HG03354 (cell line): ENCODE results near the gene GSN.

Source experiments
- ATAC-seq: cut with Tn5 transposase; IDR thresholded peaks from one replicate; pipeline ENCODE4 v1.9.1; 2021; ENCODE audit warnings: mild to moderate bottlenecking; ENCODE audit not compliant: unreplicated experiment, poor library complexity, severe bottlenecking

The GSN gene

GRCh38 chr9:121331992-121332685 lies 64.2 kb downstream of the GSN start:
- ATAC-seq = no peak

GRCh38 chr9:121333950-121334773 lies 66.2 kb downstream of the GSN start:
- no peak for ATAC-seq

GRCh38 chr9:121336665-121337064 lies 68.7 kb downstream of the GSN start:
- no peak for ATAC-seq

- no peak for ATAC-seq
These were observed 71.5 kb downstream of the GSN start for GRCh38 chr9:121339437-121339836.

DNA sequence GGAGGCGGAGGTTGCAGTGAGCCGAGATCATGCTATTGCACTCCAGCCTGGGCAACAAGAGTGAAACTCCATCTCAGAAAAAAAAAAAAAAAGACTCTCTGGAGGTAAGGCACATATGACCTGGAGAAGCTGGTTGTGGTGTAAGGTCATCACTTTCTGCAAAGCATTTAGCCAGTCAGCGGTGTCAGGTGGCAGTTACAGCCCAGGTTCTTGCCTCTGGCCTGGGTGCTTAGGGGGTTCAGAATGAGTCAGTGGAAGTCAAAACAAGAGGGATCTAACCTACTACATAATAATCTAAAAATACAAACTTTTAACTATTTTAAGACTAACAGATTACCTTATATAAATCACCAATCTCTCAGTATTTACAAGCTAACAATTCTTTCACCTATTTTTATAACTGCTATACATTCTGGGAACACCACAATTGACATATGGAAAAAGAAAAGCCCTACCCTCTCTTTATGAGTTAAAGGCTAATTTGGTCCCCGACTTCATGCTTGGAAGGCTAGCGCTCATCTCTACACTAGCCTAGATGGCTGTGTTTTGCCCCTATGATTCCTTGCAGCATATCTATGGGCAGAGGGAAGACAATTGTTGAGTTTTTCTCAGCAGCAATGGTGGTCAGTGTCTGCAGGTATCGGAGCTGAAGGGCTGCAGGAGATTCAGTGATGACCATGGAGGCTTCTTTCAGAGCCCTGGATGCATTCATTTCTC lies 72.9 kb downstream of the GSN start:
- peak; percentile 75 for ATAC-seq

DNA sequence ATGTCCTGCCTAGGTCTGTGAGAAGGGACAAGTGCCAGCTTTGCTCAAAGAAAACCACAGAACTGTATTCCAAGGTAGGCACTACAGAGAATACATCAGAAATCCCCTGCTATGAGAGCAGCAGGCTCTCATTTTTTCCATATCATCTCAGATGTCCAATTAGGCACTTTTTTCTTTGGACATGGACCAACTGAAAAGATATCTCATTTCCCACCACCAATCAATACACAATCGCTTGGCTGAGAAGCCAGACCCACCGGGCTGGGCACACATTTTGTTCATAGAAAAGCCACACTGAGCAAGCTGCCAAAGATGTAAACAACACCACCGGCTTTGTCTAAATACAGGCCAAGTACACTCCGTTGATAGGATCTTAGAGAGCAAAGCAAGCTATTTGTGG lies 76.2 kb downstream of the GSN start:
- ATAC-seq = no peak

DNA sequence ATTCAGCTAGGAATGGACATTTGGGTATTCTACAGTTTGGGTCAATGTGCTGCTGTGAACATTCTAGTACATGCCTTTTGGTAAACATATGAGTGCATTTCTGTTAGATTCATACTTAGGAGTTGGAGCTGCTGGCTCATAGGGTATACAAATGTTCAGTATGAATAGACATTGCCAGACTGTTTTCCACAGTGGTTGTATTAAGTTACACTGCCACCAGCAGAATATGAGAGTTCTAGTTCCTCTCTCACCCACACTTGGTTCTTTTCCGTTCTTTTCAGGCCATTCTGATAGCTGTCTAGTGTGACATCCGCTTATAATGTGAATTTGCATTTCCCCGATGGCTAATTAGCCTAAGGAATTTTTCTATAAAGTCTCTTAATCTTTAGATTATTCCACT lies 77.1 kb downstream of the GSN start:
- no peak for ATAC-seq

DNA sequence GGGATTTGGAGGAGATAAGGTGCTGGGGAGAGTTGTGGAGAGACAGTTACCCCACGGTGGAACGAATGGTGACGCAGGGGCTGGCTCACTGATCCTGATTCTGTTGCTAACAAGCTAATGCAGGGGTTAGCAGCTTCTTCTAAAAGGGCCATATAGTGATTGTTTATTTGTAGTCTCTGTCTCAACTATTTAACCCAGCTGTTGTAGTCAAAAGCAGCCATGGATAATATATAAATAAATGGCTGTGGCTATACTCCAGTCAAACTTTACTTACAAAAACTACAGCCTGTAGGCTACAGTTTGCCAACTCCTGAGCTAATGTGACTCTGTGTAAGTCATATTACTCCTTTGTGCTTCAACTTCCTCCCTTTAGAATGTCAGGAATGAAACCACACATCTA lies 80.3 kb downstream of the GSN start:
- no peak for ATAC-seq

GRCh38 chr9:121349009-121349408 lies 81.0 kb downstream of the GSN start:
- no peak for ATAC-seq

- no peak for ATAC-seq
These were observed 82.1 kb downstream of the GSN start for GRCh38 chr9:121350036-121350435.

- ATAC-seq = no peak
These were observed 83.1 kb downstream of the GSN start for GRCh38 chr9:121350993-121351561.

GRCh38 chr9:121353241-121354061 lies 85.5 kb downstream of the GSN start:
- ATAC-seq = peak; percentile 96

- ATAC-seq = no peak
These were observed 86.2 kb downstream of the GSN start for GRCh38 chr9:121354141-121354540.

GRCh38 chr9:121354762-121355161 lies 86.8 kb downstream of the GSN start:
- no peak for ATAC-seq

GRCh38 chr9:121357011-121357410 lies 89.0 kb downstream of the GSN start:
- ATAC-seq = no peak

GRCh38 chr9:121358751-121359150 lies 90.8 kb downstream of the GSN start:
- ATAC-seq = peak; percentile 57

DNA sequence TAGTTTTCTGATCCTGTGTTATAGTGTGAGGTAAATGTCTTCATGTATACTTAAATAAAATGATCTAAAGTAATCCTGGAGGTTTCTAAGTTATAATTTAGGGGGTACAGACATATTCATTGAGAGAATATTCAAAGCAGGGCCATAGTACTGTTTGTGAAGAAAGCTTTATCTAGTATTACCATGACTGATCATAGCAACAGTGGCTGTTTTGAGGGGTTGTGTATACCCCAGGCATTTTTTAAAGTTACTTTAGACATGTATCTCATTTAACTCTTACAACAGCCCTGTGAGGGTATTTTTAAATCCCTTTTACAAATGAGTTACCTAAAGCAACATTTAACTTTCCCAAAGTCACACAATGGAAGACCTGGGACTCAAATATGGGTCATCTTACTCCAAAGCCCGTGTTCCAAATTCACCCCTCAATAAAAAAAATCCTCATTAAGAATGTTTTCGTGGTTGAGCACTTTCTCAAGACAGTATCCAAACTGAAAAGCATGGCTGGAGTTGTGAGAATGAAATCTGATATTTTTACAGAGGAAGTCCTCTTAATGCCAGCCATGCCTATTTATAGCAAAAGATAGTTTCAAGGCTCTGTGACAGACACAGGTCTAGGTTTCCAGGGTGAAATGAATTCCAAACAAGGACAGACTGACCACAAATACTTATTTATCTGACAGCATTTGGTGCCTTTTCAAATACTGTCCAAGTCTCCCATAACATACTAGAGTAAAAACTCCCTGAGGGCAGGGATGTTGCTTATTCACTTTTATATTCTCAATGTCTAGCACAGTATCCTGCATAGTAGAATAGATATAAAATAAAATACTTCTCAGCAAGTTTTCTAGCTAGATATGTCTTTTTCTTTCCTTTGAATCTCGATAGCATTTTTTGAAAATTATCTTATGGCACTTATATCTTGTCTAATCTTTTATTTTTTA lies 91.7 kb downstream of the GSN start:
- ATAC-seq = peak; percentile 43

GRCh38 chr9:121360601-121361374 lies 92.8 kb downstream of the GSN start:
- no peak for ATAC-seq
